ENCODE data around the gene DNAAF8.
"Not testable (repeated sequence)": the region's sequence is repeated elsewhere in the genome, so short reads cannot be mapped to it uniquely, and the experiment has no call there.

The DNAAF8 gene

DNA sequence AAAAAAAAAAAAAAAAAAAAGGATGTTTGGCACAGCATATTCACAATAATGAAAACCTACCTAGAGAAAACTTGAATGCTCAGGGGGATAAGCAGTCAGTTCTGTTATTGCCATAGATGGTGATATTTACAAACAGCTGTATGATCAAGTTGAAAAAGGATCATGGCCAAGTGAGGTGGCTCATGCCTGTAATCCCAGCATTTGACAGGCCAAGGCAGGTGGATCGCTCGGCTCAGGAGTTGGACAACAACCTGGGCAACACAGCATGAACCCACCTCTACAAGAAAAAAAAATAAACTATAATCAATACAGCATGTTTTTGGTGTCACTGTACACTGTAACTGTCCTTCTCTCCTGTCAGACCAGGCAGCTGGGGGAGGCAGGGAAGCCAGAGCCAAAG is 19.3 kb upstream of the DNAAF8 start:
- no peak for DNase-seq (ENCODE audit: extremely low read depth in 1 of 2, low read depth in 1 of 2)

DNA sequence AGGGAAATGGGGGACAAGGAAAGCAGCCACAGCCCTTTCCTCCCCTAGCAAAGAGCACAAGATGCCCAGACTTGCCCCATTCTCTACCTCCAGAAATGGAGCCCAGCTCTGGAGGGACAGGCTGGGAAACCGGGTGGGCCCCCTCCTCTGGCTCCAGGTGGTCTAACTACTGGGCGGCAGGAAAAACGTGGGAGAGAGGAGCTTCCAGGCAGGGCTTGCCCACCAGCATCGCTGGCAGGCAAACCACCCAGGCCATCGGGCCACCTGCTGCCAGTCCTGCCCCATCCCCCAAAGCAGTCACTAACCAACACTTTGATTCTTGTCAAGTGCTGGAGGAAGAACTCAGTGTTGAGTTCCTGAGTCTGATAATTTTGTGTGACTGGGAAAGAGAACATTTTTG is 15.9 kb upstream of the DNAAF8 start:
- DNase-seq (ENCODE audit: extremely low read depth in 1 of 2, low read depth in 1 of 2): no peak

DNA sequence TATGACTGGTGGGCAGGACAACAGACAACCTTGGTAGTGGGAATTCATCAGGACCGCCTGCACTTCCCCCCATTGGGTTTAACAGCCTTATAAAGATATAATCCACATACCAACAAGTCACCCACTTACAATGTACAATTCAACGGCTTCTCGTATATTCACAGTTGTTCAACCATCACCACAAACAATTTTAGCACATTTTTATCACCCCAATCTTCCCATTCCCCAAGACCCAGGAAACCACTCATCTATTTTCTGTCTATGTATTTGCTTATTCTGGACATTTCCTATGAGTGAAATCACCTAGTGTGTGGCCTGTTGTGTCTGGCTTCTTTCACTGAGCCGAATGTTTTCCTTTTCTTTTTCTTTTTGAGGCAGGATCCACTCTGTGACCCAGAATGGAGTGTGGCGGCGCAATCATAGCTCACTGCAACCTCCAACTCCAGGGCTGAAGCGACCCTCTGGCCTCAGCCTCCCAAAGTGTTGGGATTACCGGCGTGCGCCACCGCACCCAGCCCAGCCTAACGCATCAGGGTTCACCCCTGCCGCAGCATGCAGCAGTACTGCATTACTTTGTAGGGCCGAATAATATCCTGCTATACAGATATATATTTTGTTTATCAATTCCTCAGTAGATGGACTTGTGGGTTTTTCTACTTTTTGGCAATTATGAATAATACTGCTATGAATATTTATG is 11.1 kb upstream of the DNAAF8 start:
- no peak for DNase-seq (ENCODE audit: extremely low read depth in 1 of 2, low read depth in 1 of 2)

DNA sequence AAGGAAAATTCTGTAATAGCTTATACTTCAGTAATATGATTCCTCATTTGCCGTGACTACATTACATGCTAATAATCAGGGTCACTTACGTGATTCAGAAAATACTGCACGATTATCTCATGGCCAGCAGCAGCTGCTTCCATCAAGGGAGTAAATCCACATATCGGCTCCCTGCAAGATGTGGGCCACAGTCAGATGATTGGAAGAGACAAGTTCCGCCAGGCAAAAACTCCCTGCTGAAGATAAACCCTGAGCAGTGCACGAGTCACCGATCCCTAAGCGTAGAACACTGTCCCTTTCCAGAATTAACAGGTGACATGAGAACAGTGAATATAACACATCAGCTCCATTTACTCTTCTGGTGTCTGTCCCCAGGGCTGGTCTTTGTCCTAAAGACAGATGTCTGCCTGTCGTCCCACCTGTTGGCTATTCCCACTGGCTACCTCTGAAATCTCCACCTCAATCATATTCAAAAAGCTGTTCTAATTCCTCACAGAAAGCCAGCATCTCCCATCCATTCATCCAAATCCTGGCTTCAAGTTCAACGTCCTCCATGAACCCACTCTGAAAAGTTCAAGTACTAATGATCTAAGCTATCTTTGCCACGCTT is 9.6 kb upstream of the DNAAF8 start:
- no peak for DNase-seq (ENCODE audit: extremely low read depth in 1 of 2, low read depth in 1 of 2)

DNA sequence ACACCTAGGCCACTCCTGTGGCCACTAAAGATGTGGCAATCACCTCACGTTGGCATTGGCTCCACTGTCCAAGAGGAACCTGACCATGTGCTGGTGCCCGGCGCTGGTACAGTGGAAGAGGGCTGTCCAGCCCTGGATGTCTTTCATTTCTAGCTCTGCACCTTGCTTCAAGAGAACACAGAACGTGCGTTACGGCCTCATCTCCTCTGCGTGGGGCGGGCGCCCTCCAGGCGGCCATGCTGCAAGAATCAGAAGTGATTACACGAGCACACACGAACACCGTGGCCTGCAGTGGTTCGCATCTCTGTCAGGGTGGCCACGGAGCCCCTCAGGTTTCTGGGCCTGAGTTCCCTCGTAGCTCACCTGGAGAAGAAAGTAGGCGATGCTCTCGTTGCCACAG is 7.7 kb upstream of the DNAAF8 start:
- DNase-seq (ENCODE audit: extremely low read depth in 1 of 2, low read depth in 1 of 2): no peak

DNA sequence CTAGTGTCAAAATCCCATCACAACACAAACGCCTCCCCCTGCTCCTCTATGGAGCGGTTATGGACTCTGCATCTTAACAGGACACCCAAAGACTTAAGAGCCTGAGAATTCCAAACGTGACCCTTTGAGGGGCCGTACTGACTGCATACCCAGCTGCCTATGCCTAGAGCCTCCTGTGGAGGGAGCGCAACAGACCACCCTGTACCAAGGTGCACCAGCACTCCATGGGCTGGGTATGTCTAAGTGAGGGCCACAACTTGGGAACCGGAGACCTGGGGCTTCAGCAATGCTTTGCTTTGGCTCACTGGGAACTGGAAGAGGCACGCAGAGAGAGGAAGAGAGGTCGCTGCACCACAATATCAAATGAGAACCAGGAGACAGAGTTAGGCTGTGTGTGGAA is 5.7 kb upstream of the DNAAF8 start:
- DNase-seq (ENCODE audit: extremely low read depth in 1 of 2, low read depth in 1 of 2): no peak

DNA sequence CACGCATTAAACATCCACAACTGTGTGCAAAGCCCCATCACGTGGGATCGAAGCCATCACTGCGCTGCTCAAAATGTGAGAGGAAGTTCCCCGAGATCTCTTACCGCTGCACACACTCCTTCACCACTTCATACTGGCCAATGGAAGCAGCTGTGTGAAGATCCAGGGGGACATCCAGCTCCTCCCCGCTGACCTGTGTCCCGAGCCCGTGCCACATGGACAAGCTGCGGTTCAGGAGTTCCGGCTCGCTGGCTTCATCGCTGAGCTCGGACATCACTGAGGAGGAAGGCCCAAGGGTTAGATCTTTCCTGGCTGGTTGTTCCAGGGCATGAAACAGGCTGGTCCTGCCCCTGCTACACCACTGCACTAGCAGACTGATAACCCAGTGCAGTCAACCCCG is 4.5 kb upstream of the DNAAF8 start:
- no peak for DNase-seq (ENCODE audit: extremely low read depth in 1 of 2, low read depth in 1 of 2)

DNA sequence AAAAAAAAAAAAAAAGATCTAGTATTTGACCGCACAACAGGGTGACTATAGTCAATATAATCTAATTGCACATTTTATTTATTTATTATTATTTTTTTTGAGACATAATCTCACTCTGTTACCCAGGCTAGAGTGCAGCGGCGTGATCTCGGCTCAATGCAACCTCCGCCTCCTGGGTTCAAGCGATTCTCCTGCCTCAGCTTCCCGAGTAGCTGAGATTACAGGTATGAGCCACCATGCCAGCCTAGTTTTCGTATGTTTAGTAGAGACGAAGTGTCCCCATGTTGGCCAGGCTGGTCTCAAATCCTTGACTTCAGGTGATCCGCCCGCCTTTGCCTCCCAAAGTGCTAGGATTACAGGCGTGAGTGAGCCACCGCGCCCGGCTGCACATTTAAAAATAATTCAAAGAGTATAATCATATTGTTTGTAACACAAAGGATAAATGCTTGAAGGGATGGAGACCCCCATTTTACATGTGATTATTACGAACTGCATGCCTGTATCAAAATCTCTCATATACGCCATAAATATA is 1.1 kb upstream of the DNAAF8 start:
- DNase-seq (ENCODE audit: extremely low read depth in 1 of 2, low read depth in 1 of 2): no peak

DNA sequence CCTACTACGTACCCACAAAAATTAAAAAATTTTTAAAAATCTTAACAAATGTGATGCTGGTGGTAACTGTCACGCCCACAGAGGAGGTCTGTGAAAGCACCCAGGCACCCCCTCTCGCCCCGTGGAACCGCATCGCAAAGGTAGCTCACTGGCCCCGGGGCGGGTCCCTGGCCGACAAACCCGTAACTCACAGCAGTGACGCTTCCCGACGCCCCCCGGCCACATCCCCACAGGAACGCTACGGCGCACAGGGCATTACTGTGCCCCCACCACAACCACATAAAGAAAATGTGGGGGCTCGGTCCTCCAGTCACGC is 632 bp upstream of the DNAAF8 start:
- DNase-seq (ENCODE audit: extremely low read depth in 1 of 2, low read depth in 1 of 2): peak; percentile 1 to 2

DNA sequence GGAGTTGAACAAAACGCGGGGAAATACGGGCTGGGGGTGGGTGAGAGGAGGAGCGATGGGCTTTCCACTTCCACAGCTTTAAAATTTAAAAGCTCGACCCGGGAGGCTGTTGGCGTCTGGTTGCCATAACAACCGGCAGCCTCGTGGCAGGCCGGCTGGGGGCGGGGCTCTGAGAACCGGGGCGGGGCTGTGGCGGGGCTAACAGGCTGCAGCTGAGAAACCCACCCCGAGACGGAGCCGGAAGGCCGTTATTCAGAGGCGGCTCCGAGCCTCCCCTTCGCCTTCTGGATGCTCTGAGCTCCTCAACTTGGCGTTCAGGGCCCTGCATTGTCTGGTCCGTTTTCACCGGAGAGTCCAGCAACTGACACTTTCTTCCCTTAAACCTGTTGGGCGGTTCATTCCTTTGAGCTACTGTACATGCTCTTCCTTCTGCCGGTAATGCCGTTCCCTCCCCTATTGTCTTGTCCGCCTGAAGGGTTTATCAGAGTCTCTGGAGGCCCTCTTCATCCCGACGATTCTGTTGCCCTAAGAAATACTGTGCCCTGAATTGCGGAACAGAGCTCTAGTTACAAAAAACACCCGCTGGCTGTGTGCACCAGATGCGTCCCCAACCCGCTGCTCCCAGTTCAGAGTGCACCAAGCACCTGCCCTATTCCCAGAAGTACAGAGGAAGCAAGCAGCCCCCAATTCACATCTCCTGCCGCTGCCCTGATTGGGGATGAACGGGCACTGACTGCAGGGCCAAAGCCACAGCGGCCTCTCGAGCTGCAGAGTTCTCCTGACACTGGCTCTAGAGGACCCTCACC is 596 bp downstream of the DNAAF8 start:
- DNase-seq (ENCODE audit: extremely low read depth in 1 of 2, low read depth in 1 of 2): peak; percentile 81 to 93

DNA sequence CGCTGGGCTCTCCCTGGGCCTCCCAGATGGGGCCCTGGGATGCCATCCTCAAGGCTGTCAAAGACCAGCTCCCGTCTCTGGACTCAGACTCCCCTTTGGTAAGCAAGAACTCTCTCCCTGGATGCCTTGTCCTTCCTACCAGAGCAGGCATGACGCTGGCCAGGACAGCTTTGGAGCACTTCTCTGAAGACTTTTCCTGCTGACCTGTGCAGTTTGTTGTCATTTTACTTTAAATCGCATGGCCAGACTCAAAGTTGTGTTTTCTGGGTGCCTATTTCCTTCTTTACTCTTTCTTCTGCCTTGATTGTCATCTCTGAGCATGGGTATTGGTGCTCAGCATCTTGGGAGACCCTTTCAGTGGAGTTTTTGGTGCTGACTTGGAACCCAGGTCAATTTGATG is 2.2 kb downstream of the DNAAF8 start:
- no peak for DNase-seq (ENCODE audit: extremely low read depth in 1 of 2, low read depth in 1 of 2)

DNA sequence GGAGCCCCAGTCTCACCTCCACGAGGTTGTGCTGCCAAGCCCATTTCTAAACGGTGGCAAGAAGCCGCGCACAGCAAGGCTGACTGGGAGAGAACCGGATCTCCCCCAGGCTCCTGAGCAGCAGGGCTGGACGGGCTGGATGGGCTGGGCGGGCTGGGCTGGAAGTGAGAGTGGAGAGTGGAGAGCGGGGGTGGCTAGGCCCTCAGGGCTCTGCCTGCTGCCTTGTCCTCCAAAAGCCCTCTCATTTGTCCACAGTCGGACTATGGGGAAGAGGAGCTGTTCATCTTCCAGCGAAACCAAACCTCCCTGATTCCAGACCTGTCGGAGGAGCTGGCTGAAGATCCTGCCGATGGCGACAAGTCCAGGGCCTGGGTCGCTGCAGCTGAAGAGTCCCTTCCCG is 3.2 kb downstream of the DNAAF8 start:
- DNase-seq (ENCODE audit: extremely low read depth in 1 of 2, low read depth in 1 of 2): no peak

DNA sequence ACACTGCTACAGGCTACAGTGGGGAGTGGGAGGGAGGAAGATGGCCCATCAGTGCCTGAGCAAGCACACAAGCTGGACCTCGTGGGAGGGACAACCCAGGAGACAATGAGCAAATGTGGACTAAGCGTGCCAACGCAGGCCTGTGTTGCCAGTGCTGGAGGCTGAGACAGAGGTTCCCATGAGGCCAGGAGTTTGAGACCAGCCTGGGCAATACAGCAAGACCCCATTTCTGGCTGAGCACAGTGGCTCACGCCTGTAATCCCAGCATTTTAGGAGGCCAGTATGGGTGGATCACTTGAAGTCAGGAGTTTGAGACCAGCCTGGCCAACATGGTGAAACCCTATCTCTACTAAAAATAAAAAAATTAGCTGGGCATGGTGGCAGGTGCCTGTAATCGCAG is 4.0 kb downstream of the DNAAF8 start:
- DNase-seq (ENCODE audit: extremely low read depth in 1 of 2, low read depth in 1 of 2): not testable (repeated sequence)

DNA sequence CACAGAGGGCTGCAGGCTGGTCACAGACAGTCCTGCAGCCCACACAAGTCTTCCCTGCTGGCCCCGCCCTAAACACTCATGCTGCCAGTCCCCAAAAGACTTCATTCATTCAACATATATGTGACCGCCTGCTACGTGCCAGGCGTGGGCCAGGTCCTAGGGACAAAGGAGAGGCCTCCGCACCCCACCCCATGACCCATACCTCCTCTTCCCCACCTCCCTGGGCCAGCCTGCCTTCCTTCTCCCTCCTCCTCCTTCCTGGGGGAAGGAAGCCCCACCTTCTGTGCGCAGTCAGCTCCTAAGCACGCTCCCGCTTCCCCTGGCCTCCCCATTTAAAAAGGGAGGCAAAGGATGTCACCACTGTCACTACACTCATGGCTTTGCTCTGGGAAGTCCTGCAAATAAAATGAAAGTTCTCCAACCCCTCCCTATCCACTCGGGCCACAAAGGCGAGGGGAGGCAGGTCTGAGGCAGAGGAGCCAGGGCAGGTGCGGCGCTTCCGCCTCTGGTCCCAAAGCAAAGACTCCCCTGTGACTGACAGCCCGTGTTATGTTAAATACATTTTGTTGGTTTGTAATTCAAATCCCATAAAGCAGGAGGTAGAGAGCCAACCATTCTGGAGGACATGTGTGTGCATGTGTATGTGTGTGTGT is 9.0 kb downstream of the DNAAF8 start:
- no peak for DNase-seq (ENCODE audit: extremely low read depth in 1 of 2, low read depth in 1 of 2)

DNA sequence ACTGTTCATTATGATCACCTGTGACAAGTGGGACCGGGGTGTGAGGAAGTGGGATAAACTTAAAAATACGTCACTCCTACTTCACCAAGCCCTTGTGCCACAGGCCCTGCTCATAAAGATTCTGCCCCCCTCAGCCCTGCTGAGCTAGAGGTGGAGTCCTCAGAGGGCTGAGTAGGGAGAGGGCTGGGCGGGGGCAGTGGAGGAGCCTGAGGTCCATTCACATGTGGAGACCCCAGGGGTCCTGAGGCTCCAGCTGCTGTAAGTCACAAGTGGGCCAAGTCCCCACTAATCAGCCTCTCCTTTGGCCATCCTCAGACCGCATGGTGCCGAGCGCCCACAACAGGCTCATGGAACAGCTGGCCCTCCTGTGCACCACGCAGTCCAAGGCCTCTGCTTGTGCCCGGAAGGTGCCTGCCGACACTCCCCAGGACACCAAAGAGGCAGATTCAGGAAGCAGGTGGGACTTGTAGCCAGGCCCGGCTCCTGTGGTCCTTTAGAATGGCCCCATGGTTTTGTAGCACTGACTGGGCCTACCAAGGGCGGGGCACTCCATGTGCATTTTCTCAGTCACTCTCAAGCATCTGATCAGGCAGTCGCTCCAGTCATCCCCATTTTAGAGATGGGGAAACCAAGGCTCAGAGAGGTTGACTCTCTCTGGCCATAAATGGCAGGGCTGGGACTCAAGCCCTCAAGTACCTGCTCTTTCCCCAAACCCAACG is 10.4 kb downstream of the DNAAF8 start:
- no peak for DNase-seq (ENCODE audit: extremely low read depth in 1 of 2, low read depth in 1 of 2)

DNA sequence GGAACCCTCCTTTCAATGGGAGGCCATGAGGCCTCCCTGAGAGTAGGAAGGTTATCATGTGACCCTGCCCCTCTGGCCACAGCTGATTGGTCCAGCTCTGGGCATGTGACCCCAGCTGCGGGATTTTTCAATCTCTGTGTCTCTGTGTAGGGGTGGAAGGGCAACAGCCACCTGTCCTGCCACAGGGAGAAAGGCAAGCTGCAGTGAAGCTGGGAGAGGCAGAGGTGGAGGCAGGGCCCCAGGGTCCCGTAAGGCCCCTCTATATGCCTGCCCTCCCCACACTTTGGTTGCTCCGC is 10.9 kb downstream of the DNAAF8 start:
- no peak for DNase-seq (ENCODE audit: extremely low read depth in 1 of 2, low read depth in 1 of 2)

DNA sequence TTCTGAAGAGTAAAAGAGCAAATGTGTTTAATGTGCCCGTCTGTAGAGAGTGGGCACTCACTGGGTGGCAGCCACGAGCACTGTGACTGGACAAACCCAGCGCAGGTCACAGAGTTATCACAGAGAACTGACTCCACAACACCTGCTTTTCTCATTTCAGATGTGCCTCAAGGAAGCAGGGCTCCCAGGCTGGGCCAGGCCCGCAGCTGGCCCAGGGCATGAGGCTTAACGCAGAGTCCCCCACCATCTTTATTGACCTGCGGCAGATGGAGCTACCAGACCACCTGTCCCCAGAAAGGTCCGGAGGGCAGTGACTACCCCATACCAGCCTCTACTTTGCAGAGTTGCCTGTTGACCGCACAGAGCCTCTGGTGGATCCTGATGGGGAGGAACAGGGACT is 11.9 kb downstream of the DNAAF8 start:
- no peak for DNase-seq (ENCODE audit: extremely low read depth in 1 of 2, low read depth in 1 of 2)

DNA sequence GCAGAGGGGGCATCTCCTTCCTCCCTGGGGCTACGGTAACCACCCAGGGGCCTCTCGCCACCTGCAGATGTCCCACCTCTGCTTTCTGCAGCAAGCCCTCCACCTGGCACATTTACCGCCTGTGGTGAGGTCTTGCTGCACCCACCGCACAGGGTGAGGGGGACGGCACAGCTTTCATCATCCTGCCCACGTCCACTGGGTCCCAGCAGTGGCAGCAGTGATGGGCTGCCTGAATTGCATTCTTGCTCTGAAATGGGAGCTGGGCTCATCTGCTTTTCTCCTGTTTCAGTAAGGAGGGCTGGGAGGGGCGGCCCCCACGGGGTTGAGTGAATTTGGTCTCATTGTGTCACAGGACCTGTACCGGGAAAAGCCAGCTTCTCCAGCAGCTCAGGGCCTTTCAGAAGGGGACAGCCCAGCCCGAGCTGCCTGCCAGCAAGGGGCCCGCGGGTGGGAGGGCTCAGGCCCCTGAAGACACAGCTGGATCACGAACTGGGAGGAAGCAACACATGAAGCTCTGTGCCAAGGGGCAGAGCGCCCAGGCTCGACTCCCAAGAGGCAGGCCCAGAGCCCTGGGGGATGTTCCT is 12.7 kb downstream of the DNAAF8 start:
- DNase-seq (ENCODE audit: extremely low read depth in 1 of 2, low read depth in 1 of 2): no peak

DNA sequence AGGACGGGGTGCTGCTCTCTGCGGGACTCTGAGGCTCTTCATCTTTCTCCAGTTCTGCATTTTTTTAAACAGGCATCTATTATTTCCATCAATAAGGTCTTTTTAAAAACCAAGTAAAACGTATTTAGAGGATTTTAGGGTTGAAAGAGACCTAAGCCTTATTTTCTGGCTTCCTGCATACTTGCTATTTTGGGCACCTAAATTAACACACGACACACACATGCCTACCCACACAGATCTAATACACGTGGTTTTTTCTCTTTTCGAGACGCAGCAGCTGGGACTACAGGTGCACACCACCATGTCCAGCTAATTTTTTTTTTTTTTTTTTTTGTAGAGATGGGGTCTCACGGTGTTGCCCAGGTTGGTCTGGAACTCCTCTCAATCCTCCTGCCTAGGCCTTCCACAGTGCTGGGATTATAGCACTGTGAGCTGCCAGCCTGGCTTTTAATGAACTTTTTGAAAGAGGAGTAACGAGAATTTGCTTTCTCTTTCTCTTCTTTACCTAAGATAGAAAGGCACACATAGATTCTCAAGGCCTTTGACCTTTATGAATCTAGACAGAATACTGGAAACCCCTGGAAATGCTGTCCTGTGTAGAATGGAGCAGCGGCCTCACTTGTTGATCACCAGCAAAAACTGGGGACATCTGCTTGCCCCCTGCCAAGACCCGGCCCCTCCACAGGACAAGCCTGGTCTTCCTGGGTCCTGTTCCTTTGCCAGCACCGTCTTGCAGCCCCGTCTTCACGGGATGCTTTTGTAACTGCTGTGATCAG is 13.8 kb downstream of the DNAAF8 start:
- no peak for DNase-seq (ENCODE audit: extremely low read depth in 1 of 2, low read depth in 1 of 2)
